Measurements from ENCODE around the gene COPG1.
A peak's percentile ranks its signal among the peaks of the same experiment; 100 is the strongest.

Gene COPG1

DNA sequence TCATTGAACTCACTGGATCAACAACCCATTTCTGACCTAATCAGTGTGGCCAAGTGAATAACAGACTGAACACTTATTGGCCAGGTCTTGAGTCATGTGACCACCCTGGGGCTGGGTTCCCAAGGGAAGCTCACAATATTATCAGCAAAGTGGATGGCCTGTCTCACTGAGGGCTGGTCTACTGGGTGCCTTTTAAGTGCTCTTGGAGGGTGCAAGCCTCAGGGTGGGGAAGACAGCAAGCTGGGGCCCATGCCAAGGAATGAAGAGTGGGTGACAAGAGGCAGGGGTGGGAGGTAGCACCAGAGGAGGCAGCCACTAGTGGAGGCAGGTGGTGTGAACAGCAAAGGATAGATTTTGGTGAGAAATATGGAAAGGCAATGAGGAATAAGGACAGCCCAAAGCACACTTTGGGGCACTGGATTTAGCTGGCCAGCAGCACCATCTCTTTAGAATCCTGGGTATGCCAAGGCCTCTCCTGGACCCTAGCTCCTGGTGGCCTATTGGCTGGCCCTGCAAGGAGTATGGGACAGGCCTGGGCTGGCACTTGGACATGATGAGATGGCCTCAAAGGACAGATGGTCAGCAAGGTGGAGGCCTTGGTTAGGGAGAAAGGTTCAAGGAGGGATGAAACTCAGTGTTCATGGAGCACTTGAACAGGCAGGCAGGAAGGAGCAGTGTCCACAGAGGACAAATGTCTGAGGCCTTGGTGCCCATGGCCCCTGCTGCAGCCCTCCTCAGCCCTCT lies 63.4 kb downstream of the COPG1 start:
- no peak for DNase-seq (ENCODE audit: low read depth)
- in situ Hi-C loops (cut with HindIII; ENCODE audit: low sequenced_read_pairs): no loop called here
- H3K4me3 ChIP-seq (ENCODE audit: low read depth, low read length): no peak overlapping the region
- TF ChIP-seq CTCF (IDR thresholded peaks at IDR 0.05; ENCODE audit: low read depth, low read length, missing control alignments): no peak

DNA sequence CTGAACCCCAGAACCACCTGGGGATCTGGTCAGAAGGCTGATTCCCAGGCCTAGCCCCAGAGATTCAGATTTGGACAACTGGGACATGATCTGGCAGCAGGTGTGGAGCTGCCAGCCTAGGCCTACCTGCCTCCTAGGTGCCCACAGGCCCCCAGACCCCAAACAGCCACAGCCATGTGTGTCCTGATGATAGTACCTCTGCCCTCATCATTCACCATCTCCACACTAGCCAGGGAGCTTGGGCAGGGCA lies 63.9 kb downstream of the COPG1 start:
- H3K4me3 ChIP-seq (ENCODE audit: low read depth, low read length): no peak overlapping the region
- in situ Hi-C loops (cut with HindIII; ENCODE audit: low sequenced_read_pairs): no loop called here
- DNase-seq (ENCODE audit: low read depth): no peak
- no peak for TF ChIP-seq CTCF (IDR thresholded peaks at IDR 0.05; ENCODE audit: low read depth, low read length, missing control alignments)

GRCh38 chr3:129313665-129314385 lies 64.4 kb downstream of the COPG1 start:
- in situ Hi-C loops (cut with HindIII; ENCODE audit: low sequenced_read_pairs): no loop called here
- no peak for DNase-seq (ENCODE audit: low read depth)
- peak overlapping the region; percentile 88 for H3K4me3 ChIP-seq (ENCODE audit: low read depth, low read length)
- TF ChIP-seq CTCF (IDR thresholded peaks at IDR 0.05; ENCODE audit: low read depth, low read length, missing control alignments): no peak

DNA sequence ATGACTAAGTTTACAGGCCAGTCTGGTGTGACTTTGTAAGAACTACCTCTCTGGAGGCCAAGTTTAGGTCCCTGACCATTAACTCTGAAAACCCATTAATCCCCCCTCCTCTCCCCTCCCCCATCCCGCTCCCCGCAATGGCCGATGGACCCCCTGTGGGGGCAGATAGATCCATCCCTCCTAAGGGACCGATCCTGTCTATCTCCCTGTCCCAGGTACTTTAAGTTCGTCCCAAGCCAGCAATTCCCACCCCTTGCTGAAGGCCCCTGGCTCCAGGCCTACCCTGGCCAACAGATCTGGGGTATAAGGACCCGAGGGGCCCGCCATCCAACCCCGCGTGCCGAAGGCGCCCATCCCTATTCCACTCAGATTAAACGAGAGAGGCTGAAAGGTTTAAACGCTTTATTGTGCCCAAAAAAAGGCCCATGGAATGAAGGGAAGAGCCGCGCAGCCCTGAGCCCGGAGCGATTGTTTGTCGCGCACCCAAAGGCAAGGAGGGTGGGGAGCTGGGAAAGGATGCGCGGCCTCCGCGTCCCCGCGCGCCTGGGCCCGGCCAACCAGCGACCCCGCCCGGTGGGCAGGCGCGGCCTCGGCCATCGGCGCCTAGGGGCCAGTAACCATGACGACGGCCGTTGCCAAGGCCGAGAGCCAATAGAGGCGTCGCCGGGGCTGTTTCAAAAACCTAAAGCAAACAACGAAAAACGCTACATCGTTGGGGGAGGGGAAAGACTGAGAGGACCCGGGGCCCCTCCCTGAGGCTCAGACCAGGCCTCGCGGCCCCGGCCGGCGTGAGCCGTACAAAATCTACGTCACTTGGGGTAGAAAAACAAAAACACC lies 65.2 kb downstream of the COPG1 start:
- in situ Hi-C loops (cut with HindIII; ENCODE audit: low sequenced_read_pairs): no loop called here
- H3K4me3 ChIP-seq (ENCODE audit: low read depth, low read length): peak overlapping the region; percentile 88
- TF ChIP-seq CTCF (IDR thresholded peaks at IDR 0.05; ENCODE audit: low read depth, low read length, missing control alignments): peak; percentile 17
- peak; percentile 59 for DNase-seq (ENCODE audit: low read depth)

DNA sequence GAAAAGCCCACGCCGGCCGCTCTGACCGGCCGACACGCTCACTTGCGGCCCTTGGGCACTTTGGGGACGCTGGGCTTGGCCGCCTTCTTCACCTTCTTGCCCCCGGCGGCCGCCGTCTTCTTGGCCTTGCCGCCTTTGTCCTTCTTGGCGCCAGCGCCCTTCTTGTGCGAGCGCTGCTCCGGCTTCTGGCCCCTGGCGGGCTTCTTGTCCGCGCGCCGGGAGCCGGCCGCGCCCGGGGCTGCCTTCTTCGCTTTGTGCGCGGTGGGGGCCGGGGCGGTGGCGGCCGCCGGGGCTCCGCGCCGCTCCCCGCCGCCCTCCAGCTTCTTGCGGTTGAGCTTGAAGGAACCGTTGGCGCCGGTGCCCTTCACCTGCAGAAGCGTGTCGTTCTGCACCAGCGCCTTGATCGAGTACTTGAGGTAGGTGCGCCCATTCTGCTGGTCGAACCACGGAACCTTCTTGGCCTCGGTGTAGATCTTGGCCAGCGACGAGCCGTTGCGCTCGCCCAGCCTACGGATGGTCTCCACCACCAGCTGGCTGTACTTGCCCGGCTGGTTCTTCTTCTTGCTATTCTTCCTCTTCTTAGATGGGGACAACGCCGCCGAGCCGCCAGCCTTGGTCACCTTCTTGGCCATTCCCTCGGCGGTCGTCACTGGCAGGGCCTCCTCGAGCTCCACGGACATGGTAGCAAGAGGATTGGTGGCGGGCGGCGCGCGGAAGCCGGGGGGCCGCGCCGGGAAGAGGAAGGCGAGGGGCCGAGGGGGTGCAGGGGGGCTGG lies 66.0 kb downstream of the COPG1 start:
- in situ Hi-C loops (cut with HindIII; ENCODE audit: low sequenced_read_pairs): no loop called here
- TF ChIP-seq CTCF (IDR thresholded peaks at IDR 0.05; ENCODE audit: low read depth, low read length, missing control alignments): no peak
- no peak for DNase-seq (ENCODE audit: low read depth)
- H3K4me3 ChIP-seq (ENCODE audit: low read depth, low read length): peak overlapping the region; percentile 88

- in situ Hi-C loops (cut with HindIII; ENCODE audit: low sequenced_read_pairs): no loop called here
- no peak for DNase-seq (ENCODE audit: low read depth)
- H3K4me3 ChIP-seq (ENCODE audit: low read depth, low read length): peak overlapping the region; percentile 88
- no peak for TF ChIP-seq CTCF (IDR thresholded peaks at IDR 0.05; ENCODE audit: low read depth, low read length, missing control alignments)
Observed at GRCh38 chr3:129315998-129316247, 66.5 kb downstream of the COPG1 start.

Data from astrocyte of the cerebellum (primary cell).